ENCODE results near the gene LIPK.
"Not testable (repeated sequence)": the region's sequence is repeated elsewhere in the genome, so short reads cannot be mapped to it uniquely, and the experiment has no call there.

GRCh38 chr10:88663153-88663552 is 42.9 kb upstream of the LIPK start:
- TF ChIP-seq CTCF (conservative IDR thresholded peaks at IDR 0.05; ENCODE audit: low read depth, low read length); EZH2 (IDR thresholded peaks at IDR 0.05; ENCODE audit: low read length, unreplicated experiment); EZH2phosphoT487 (IDR thresholded peaks at IDR 0.05; ENCODE audit: borderline replicate concordance, low read length): not testable (repeated sequence)
